ENCODE measurements around the gene VRK2.
"Not testable (repeated sequence)": the region's sequence is repeated elsewhere in the genome, so short reads cannot be mapped to it uniquely, and the experiment has no call there.

Gene VRK2

GRCh38 chr2:58138396-58139030 is 91.9 kb downstream of the VRK2 start:
- no peak for TF ChIP-seq CTCF (conservative IDR thresholded peaks at IDR 0.05)
- TF ChIP-seq ZFX (IDR thresholded peaks at IDR 0.05) = no peak
- H3K27ac ChIP-seq = no peak overlapping the region

DNA sequence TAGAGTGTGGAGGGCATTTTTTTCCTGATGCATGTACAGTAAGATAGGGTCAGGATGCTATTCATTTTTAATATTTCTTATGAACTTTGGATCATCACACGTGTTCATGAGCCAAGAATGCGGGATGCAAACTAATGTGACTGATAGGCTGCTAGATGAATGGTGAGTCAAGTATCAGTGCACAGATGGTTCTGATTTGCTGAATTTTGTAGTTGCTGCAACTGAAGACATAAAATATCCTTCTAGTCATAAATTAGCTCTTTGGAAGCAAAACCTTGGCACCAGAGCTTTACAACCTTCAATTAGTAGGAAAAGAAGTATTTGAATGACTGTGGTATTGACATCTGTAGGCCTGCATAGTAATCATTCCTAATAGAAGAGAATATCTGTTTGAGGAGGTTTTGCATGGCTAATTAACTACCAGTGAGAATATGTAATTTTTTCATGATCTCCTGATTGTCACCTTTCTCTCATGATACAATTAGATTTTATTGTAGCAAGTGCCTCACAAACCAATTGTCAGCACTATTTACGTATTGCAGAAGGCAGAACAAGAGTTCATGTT is 94.0 kb downstream of the VRK2 start:
- no peak overlapping the region for H3K27ac ChIP-seq
- TF ChIP-seq ZFX (IDR thresholded peaks at IDR 0.05) = no peak
- TF ChIP-seq CTCF (conservative IDR thresholded peaks at IDR 0.05) = no peak

GRCh38 chr2:58145769-58146168 is 99.2 kb downstream of the VRK2 start:
- H3K27ac ChIP-seq = not testable (repeated sequence)

DNA sequence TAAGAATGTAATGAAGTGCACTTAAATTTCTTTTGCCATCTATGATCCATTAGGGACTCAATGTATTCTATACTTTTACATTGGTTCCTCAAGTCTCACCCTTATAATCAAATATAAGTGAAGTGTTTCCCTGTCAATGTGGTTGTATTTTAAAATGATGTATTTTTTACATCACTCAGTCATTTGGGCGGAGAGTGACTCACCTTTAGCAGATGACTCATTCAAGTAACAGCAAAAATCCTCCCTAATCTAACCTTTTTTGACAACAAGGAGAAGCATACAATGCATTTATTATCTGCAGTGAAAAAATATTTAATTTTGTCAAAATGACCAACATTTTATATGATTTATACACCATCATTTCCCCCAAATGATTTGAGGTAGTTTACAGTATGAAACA is 100.1 kb downstream of the VRK2 start:
- TF ChIP-seq CTCF (conservative IDR thresholded peaks at IDR 0.05) (no peak), ZFX (IDR thresholded peaks at IDR 0.05) (no peak)
- H3K27ac ChIP-seq = no peak overlapping the region

DNA sequence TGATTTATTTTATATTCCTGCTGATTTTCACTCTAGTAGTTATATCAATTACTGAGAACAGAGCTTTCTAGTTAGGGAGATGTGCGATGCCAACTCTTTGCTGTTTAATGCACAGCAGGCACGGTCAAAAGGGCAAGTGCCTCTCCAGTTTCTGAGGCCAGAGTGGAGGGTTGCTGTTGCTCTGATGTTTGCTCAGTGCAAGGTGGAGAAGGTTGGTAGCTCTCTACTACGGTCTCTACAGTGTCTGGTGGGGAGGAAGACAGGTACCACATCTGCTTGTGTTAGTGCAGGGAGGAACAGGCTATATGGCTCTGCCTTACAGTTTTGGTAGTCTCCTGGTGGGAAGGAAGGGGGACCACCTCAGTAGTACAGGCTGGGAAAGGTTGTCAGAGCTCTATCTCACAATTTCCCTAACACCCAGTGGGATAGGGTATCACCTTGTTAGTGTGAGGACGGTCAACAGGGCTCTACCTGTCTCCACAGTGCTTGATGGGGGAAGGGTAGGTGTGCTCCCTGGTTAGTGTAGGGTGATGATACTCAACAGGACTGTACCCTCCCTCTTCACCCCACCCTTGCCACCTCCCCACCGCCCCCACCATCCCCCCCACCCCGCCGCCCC is 108.7 kb downstream of the VRK2 start:
- H3K27ac ChIP-seq = no peak overlapping the region
- no peak for TF ChIP-seq ZFX (IDR thresholded peaks at IDR 0.05)
- TF ChIP-seq CTCF (conservative IDR thresholded peaks at IDR 0.05) = no peak

DNA sequence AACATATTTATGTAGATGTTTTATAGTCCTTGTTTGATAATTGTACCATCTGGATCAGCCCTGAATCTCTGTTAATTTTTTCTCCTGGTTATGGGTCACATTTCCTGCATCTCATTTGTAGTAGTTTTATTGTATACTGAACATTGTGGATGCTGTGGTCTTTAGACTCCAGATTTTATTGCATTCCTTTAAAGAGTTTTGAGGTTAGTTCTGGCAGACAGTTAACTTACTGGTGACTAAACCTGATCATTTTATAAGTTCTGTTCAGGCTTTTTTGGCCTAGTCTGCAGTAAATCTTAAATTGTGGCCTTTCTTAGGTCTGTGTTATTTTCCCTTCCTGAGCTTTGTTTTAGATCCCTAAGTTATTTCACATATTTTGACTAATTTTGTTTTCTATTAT is 110.2 kb downstream of the VRK2 start:
- TF ChIP-seq ZFX (IDR thresholded peaks at IDR 0.05) (no peak), CTCF (conservative IDR thresholded peaks at IDR 0.05) (no peak)
- H3K27ac ChIP-seq = no peak overlapping the region

DNA sequence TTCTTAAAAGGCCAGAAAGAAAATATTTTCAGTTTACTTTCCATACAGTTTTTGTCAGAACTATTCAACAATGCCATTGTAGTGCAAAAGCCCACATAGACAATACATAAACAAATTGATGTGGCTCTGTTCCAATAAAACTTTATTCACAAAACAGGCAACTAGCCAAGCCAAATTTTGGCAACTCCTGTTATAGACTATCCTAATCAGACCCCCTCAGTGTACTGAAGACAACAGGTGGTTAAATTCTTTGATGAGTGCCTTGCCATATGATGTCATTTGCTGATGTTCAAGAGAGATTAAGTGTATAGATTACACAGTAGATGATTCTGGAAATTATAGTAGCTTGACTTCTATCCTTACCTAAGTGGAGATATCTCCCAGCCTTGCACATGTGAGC is 111.1 kb downstream of the VRK2 start:
- TF ChIP-seq ZFX (IDR thresholded peaks at IDR 0.05) = no peak
- TF ChIP-seq CTCF (conservative IDR thresholded peaks at IDR 0.05) = no peak
- H3K27ac ChIP-seq = no peak overlapping the region

DNA sequence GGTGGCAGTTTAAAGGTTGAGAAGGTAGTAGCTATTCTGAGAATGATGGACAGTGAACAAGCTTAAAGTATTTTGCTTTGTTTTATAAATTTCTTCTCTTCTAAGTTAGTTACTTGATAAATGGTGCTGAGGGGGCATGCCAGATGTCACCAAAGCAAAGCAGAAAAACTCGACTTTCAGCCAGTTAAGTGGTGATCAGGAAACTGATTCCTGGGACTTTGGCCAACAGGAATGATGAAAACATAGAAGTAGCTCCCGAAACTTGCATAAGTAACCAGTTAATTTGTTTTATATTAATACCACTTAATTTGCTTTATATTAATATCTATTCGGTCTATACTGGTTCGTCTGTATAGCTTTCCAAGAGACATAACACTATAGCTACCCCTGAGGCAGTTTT is 111.9 kb downstream of the VRK2 start:
- no peak for TF ChIP-seq CTCF (conservative IDR thresholded peaks at IDR 0.05)
- no peak overlapping the region for H3K27ac ChIP-seq

Data from C4-2B (cell line).